Activated naive CD4-positive, alpha-beta T cell treated with anti-CD3 and anti-CD28 coated beads, Interleukin-2, amount 50 U/mL, for 24 hours (primary cell): ENCODE results near the gene PNPLA2.

Source experiments
- H3K27ac Mint-ChIP-seq: one replicate; pipeline ENCODE4 v1.8.0; 2021; ENCODE audit warnings: mild to moderate bottlenecking, mixed read lengths
- H3K27me3 Mint-ChIP-seq: one replicate; pipeline ENCODE4 v1.8.0; 2021; ENCODE audit warnings: mixed read lengths
- H3K36me3 Mint-ChIP-seq: one replicate; pipeline ENCODE4 v1.8.0; 2021; ENCODE audit warnings: mixed read lengths
- H3K4me1 Mint-ChIP-seq: one replicate; pipeline ENCODE4 v1.8.0; 2021; ENCODE audit warnings: mixed read lengths
- H3K4me3 Mint-ChIP-seq: one replicate; pipeline ENCODE4 v1.8.0; 2021; ENCODE audit warnings: mild to moderate bottlenecking, mixed read lengths
- H3K9me3 Mint-ChIP-seq: one replicate; pipeline ENCODE4 v1.8.0; 2021; ENCODE audit warnings: mixed read lengths

PNPLA2 gene

GRCh38 chr11:802693-803466 is 15.8 kb upstream of the PNPLA2 start:
- H3K9me3 Mint-ChIP-seq: no peaks in the 10 kb centered on the region
- peak overlapping the region; percentile 64 for H3K4me3 Mint-ChIP-seq
- no peaks in the 10 kb centered on the region for H3K27me3 Mint-ChIP-seq
- peaks cover 8% of the 10 kb centered on the region for H3K4me1 Mint-ChIP-seq
- H3K27ac Mint-ChIP-seq: no peak overlapping the region
- H3K36me3 Mint-ChIP-seq: no peaks in the 10 kb centered on the region

GRCh38 chr11:803467-803742 is 15.3 kb upstream of the PNPLA2 start:
- no peaks in the 10 kb centered on the region for H3K27me3 Mint-ChIP-seq
- H3K4me3 Mint-ChIP-seq: peak overlapping the region; percentile 64
- no peaks in the 10 kb centered on the region for H3K9me3 Mint-ChIP-seq
- H3K27ac Mint-ChIP-seq: no peak overlapping the region
- no peaks in the 10 kb centered on the region for H3K36me3 Mint-ChIP-seq
- H3K4me1 Mint-ChIP-seq: peaks cover 10% of the 10 kb centered on the region

GRCh38 chr11:803770-804598 is 14.7 kb upstream of the PNPLA2 start:
- Mint-ChIP-seq H3K9me3 (no peaks in the 10 kb centered on the region), H3K27me3 (no peaks in the 10 kb centered on the region), H3K27ac (peak overlapping the region; percentile 35), H3K4me3 (peak overlapping the region; percentile 82), H3K36me3 (no peaks in the 10 kb centered on the region), H3K4me1 (peaks cover 14% of the 10 kb centered on the region)

GRCh38 chr11:804599-804964 is 14.1 kb upstream of the PNPLA2 start:
- Mint-ChIP-seq H3K27ac (peak overlapping the region; percentile 35), H3K4me1 (peaks cover 16% of the 10 kb centered on the region), H3K4me3 (peak overlapping the region; percentile 82), H3K36me3 (no peaks in the 10 kb centered on the region), H3K27me3 (no peaks in the 10 kb centered on the region), H3K9me3 (no peaks in the 10 kb centered on the region)

GRCh38 chr11:808427-809286 is 10.1 kb upstream of the PNPLA2 start:
- Mint-ChIP-seq H3K4me3 (peak overlapping the region; percentile 93), H3K4me1 (peaks cover 33% of the 10 kb centered on the region), H3K36me3 (peaks cover 16% of the 10 kb centered on the region), H3K9me3 (no peaks in the 10 kb centered on the region), H3K27me3 (no peaks in the 10 kb centered on the region), H3K27ac (peak overlapping the region; percentile 98)

GRCh38 chr11:809287-810039 is 9.3 kb upstream of the PNPLA2 start, which contains the start of gene RPLP2:
RPLP2 (plus strand) TSS chr11:809967; CDS start chr11:810235, 268 bp downstream.
- H3K36me3 Mint-ChIP-seq: peaks cover 16% of the 10 kb centered on the region
- H3K27me3 Mint-ChIP-seq: no peaks in the 10 kb centered on the region
- H3K4me1 Mint-ChIP-seq: peaks cover 30% of the 10 kb centered on the region
- peak within 1 kb of the TSS; percentile 93 for H3K4me3 Mint-ChIP-seq
- H3K27ac Mint-ChIP-seq: peak within 1 kb of the TSS; percentile 98
- H3K9me3 Mint-ChIP-seq: no peaks in the 10 kb centered on the region

GRCh38 chr11:810040-810567 is 8.6 kb upstream of the PNPLA2 start:
- Mint-ChIP-seq H3K27ac (peak overlapping the region; percentile 98), H3K4me3 (peak overlapping the region; percentile 93), H3K9me3 (no peaks in the 10 kb centered on the region), H3K36me3 (peaks cover 16% of the 10 kb centered on the region), H3K27me3 (no peaks in the 10 kb centered on the region), H3K4me1 (peaks cover 28% of the 10 kb centered on the region)

GRCh38 chr11:811446-812245 is 7.1 kb upstream of the PNPLA2 start:
- Mint-ChIP-seq H3K27ac (peak overlapping the region; percentile 86), H3K9me3 (no peaks in the 10 kb centered on the region), H3K27me3 (no peaks in the 10 kb centered on the region), H3K4me3 (peak overlapping the region; percentile 93), H3K4me1 (peaks cover 28% of the 10 kb centered on the region), H3K36me3 (peaks cover 16% of the 10 kb centered on the region)

GRCh38 chr11:812390-812789 is 6.3 kb upstream of the PNPLA2 start:
- Mint-ChIP-seq H3K4me3 (peak overlapping the region; percentile 93), H3K9me3 (no peaks in the 10 kb centered on the region), H3K27me3 (no peaks in the 10 kb centered on the region), H3K36me3 (peaks cover 16% of the 10 kb centered on the region), H3K27ac (peak overlapping the region; percentile 70), H3K4me1 (peaks cover 28% of the 10 kb centered on the region)

GRCh38 chr11:813072-813455 is 5.7 kb upstream of the PNPLA2 start:
- Mint-ChIP-seq H3K27me3 (no peaks in the 10 kb centered on the region), H3K4me3 (peak overlapping the region; percentile 93), H3K4me1 (peaks cover 24% of the 10 kb centered on the region), H3K27ac (peak overlapping the region; percentile 70), H3K36me3 (peaks cover 16% of the 10 kb centered on the region), H3K9me3 (no peaks in the 10 kb centered on the region)

- H3K36me3 Mint-ChIP-seq: peaks cover 16% of the 10 kb centered on the region
- peak overlapping the region; percentile 74 for H3K27ac Mint-ChIP-seq
Measured at GRCh38 chr11:813456-814096, 5.1 kb upstream of the PNPLA2 start.

GRCh38 chr11:815675-816432 is 2.9 kb upstream of the PNPLA2 start:
- Mint-ChIP-seq H3K36me3 (peaks cover 12% of the 10 kb centered on the region), H3K4me3 (no peak overlapping the region), H3K27me3 (no peaks in the 10 kb centered on the region), H3K27ac (no peak overlapping the region), H3K4me1 (peaks cover 18% of the 10 kb centered on the region), H3K9me3 (no peaks in the 10 kb centered on the region)

More at GRCh38 chr11:813456-814096, 5.1 kb upstream of the PNPLA2 start:
- Mint-ChIP-seq H3K9me3 (no peaks in the 10 kb centered on the region), H3K27me3 (no peaks in the 10 kb centered on the region), H3K4me3 (no peak overlapping the region), H3K4me1 (peaks cover 23% of the 10 kb centered on the region)

- H3K27ac Mint-ChIP-seq: no peak overlapping the region
Measured at GRCh38 chr11:816433-816779, 2.3 kb upstream of the PNPLA2 start.

More at GRCh38 chr11:816433-816779, 2.3 kb upstream of the PNPLA2 start:
- Mint-ChIP-seq H3K27me3 (no peaks in the 10 kb centered on the region), H3K4me1 (peaks cover 15% of the 10 kb centered on the region), H3K9me3 (no peaks in the 10 kb centered on the region), H3K4me3 (no peak overlapping the region), H3K36me3 (peaks cover 6% of the 10 kb centered on the region)
